Neural progenitor cell (in vitro differentiated cells): Measurements from ENCODE around the gene ABCC4.

Experiments
- CTCF ChIP-seq: fragments of 200-600 bp; sonication (generic); IDR thresholded peaks from 2 replicates; pipeline ENCODE4 v1.5.1; 2017; ENCODE audit warnings: antibody characterized with exemption, mild to moderate bottlenecking
- EZH2 ChIP-seq: fragments of 200-600 bp; sonication (generic); IDR thresholded peaks from 2 replicates; pipeline ENCODE4 v1.6.1; 2017; ENCODE audit warnings: antibody characterized with exemption, mild to moderate bottlenecking, moderate library complexity
- EZH2phosphoT487 ChIP-seq: fragments of 200-600 bp; sonication (generic); IDR thresholded peaks from 2 replicates; pipeline ENCODE4 v1.6.1; 2017; ENCODE audit warnings: antibody characterized with exemption

GRCh38 chr13:95121516-95121915, 179.7 kb downstream of the ABCC4 start:
- no peak for TF ChIP-seq CTCF
- no peak for TF ChIP-seq EZH2
- no peak for TF ChIP-seq EZH2phosphoT487
